Activated CD8-positive, alpha-beta T cell treated with anti-CD3 and anti-CD28 coated beads for 36 hours (primary cell): ENCODE data around the gene LCOR. TPM values are rescaled to one million over a fixed set of nuclear protein-coding genes. Genes with fewer than 3 reads are reported as not detected.

Experiments used
- ATAC-seq: fragments of 200-7000 bp; cut with Tn5 transposase; one replicate; pipeline ENCODE4 v1.10.0; 2021; ENCODE audit warnings: mild to moderate bottlenecking, moderate library complexity
- CTCF ChIA-PET: fragments of 350-600 bp; sonication (Branson Sonifier 250); formaldehyde crosslinking; loops from one replicate; lab custom pipeline; 2021; ENCODE audit warnings: antibody characterized with exemption; lab: Charles Lee
- POLR2A ChIA-PET: fragments of 350-600 bp; sonication (Branson Sonifier 250); formaldehyde crosslinking; loops from one replicate; lab custom pipeline; 2021; ENCODE audit warnings: antibody characterized with exemption; lab: Charles Lee
- DNase-seq: peaks from one replicate; pipeline ENCODE4 v3.0.0-alpha.2; 2020
- H3K27ac Mint-ChIP-seq: one replicate; pipeline ENCODE4 v1.8.0; 2021; ENCODE audit warnings: mild to moderate bottlenecking, mixed read lengths
- H3K27me3 Mint-ChIP-seq: one replicate; pipeline ENCODE4 v1.8.0; 2021; ENCODE audit warnings: mixed read lengths
- H3K36me3 Mint-ChIP-seq: one replicate; pipeline ENCODE4 v1.8.0; 2021; ENCODE audit warnings: low read depth, mixed read lengths
- H3K4me1 Mint-ChIP-seq: one replicate; pipeline ENCODE4 v1.8.0; 2021; ENCODE audit warnings: low read depth, mixed read lengths
- H3K4me3 Mint-ChIP-seq: one replicate; pipeline ENCODE4 v1.8.0; 2021; ENCODE audit warnings: mild to moderate bottlenecking, moderate library complexity, mixed read lengths
- H3K9me3 Mint-ChIP-seq: one replicate; pipeline ENCODE4 v1.8.0; 2021; ENCODE audit warnings: mixed read lengths
- CTCF ChIP-seq: fragments of 200-600 bp; IDR thresholded peaks from one replicate; pipeline ENCODE4 v1.8.0; 2022; ENCODE audit warnings: antibody characterized with exemption, mild to moderate bottlenecking
- intact Hi-C: fragments of 100-400 bp; cut with micrococcal nuclease; formaldehyde crosslinking; loops from one replicate; pipeline ENCODE4 v1.10.0; 2022
- total RNA-seq, 2 experiments: library from RNA; stranded (reverse); gene quantifications; one replicate each; pipeline ENCODE4 v1.2.3, GENCODE V29; 2021

LCOR gene
- total RNA-seq, 2 experiments from 2014 or later, result 20.6 to 24.3 TPM

GRCh38 chr10:96850113-96850512 is 18.0 kb downstream of the LCOR start:
- no peak for ATAC-seq
- H3K36me3 Mint-ChIP-seq, result peaks cover 23% of the 10 kb centered on the region
- ChIA-PET CTCF (no interaction called here), POLR2A (no interaction called here)
- H3K4me3 Mint-ChIP-seq, result no peak overlapping the region
- intact Hi-C loops, result no loop called here
- no peaks in the 10 kb centered on the region for H3K27me3 Mint-ChIP-seq
- no peak overlapping the region for H3K27ac Mint-ChIP-seq
- no peak for TF ChIP-seq CTCF
- DNase-seq, result no peak
- H3K9me3 Mint-ChIP-seq, result no peaks in the 10 kb centered on the region
- H3K4me1 Mint-ChIP-seq, result peaks cover 45% of the 10 kb centered on the region

- Mint-ChIP-seq H3K27ac (no peak overlapping the region), H3K9me3 (no peaks in the 10 kb centered on the region), H3K36me3 (peaks cover 23% of the 10 kb centered on the region), H3K4me1 (peaks cover 44% of the 10 kb centered on the region), H3K4me3 (no peak overlapping the region), H3K27me3 (no peaks in the 10 kb centered on the region)
- no peak for DNase-seq
- intact Hi-C loops, result no loop called here
- TF ChIP-seq CTCF, result no peak
- no peak for ATAC-seq
- POLR2A ChIA-PET, result interaction anchor here (1.0 kb wide), 1 partner anchor 9 kb away, joined by 4 read pairs; no protein-coding TSS in a partner anchor
- CTCF ChIA-PET, result no interaction called here
Measured at GRCh38 chr10:96850825-96851224, 18.7 kb downstream of the LCOR start.

- ChIA-PET POLR2A (interaction anchor here (1.0 kb wide), 1 partner anchor 9 kb away, joined by 4 read pairs; no protein-coding TSS in a partner anchor), CTCF (no interaction called here)
- Mint-ChIP-seq H3K36me3 (peaks cover 23% of the 10 kb centered on the region), H3K27me3 (no peaks in the 10 kb centered on the region), H3K4me3 (no peak overlapping the region), H3K27ac (no peak overlapping the region), H3K4me1 (peaks cover 45% of the 10 kb centered on the region), H3K9me3 (no peaks in the 10 kb centered on the region)
- ATAC-seq (no peak), DNase-seq (no peak)
- intact Hi-C loops, result no loop called here
- TF ChIP-seq CTCF, result no peak
Measured at GRCh38 chr10:96851281-96851680, 19.2 kb downstream of the LCOR start.

GRCh38 chr10:96856317-96856716 is 24.2 kb downstream of the LCOR start:
- Mint-ChIP-seq H3K4me3 (no peak overlapping the region), H3K27me3 (no peaks in the 10 kb centered on the region), H3K9me3 (no peaks in the 10 kb centered on the region), H3K27ac (no peak overlapping the region), H3K36me3 (peaks cover 30% of the 10 kb centered on the region), H3K4me1 (peaks cover 59% of the 10 kb centered on the region)
- TF ChIP-seq CTCF, result no peak
- ATAC-seq (no peak), DNase-seq (no peak)
- CTCF ChIA-PET, result interaction anchor here (1.0 kb wide), 1 partner anchor 169 kb away, joined by 3 read pairs; no protein-coding TSS in a partner anchor
- intact Hi-C loops, result no loop called here
- POLR2A ChIA-PET, result no interaction called here

- Mint-ChIP-seq H3K9me3 (no peaks in the 10 kb centered on the region), H3K4me1 (peaks cover 63% of the 10 kb centered on the region), H3K36me3 (peaks cover 35% of the 10 kb centered on the region), H3K27me3 (no peaks in the 10 kb centered on the region), H3K27ac (peak overlapping the region; percentile 82), H3K4me3 (no peak overlapping the region)
- DNase-seq (no peak), ATAC-seq (no peak)
- CTCF ChIA-PET, result no interaction called here
- POLR2A ChIA-PET, result no interaction called here
- intact Hi-C loops, result no loop called here
- TF ChIP-seq CTCF, result no peak
Measured at GRCh38 chr10:96857301-96858012, 25.4 kb downstream of the LCOR start.
